GM12873 (cell line): ENCODE results near the gene EIF3B.

Source experiments
- CTCF ChIP-seq: IDR thresholded peaks from 2 replicates; pipeline ENCODE4 v1.5.1; 2012; ENCODE audit warnings: low read depth, mild to moderate bottlenecking, moderate library complexity, low read length, control low read depth; ENCODE audit not compliant: insufficient read depth; ENCODE audit errors: missing control alignments

Gene EIF3B

GRCh38 chr7:2425749-2426148, 71.1 kb downstream of the EIF3B start:
- no peak for TF ChIP-seq CTCF
